NCI-H748 treated with DMSO at 0.1 percent for 48 hours (cell line): ENCODE measurements around the gene CSRP3.

ENCODE experiments used
- DNase-seq: peaks from one replicate; lab custom pipeline; 2025; lab: John Stamatoyannopoulos, UW

CSRP3 gene

GRCh38 chr11:19225581-19225980 is 23.8 kb upstream of the CSRP3 start:
- no peak for DNase-seq

- DNase-seq, result no peak
These were observed 23.3 kb upstream of the CSRP3 start for GRCh38 chr11:19225123-19225522.

- no peak for DNase-seq
These were observed 19.3 kb upstream of the CSRP3 start for GRCh38 chr11:19220903-19221724.

- DNase-seq, result no peak
These were observed 17.1 kb upstream of the CSRP3 start for GRCh38 chr11:19218786-19219460.

- DNase-seq, result no peak
These were observed 16.4 kb upstream of the CSRP3 start for GRCh38 chr11:19218216-19218615.

GRCh38 chr11:19216709-19217374 is 15.1 kb upstream of the CSRP3 start:
- DNase-seq, result no peak

GRCh38 chr11:19216021-19216420 is 14.2 kb upstream of the CSRP3 start:
- no peak for DNase-seq

GRCh38 chr11:19209617-19210370 is 8.0 kb upstream of the CSRP3 start:
- no peak for DNase-seq

GRCh38 chr11:19208959-19209546 is 7.3 kb upstream of the CSRP3 start:
- DNase-seq, result no peak

- DNase-seq, result no peak
These were observed 6.4 kb upstream of the CSRP3 start for GRCh38 chr11:19208181-19208580.

- no peak for DNase-seq
These were observed 3.1 kb upstream of the CSRP3 start for GRCh38 chr11:19204836-19205235.

GRCh38 chr11:19200410-19201201 is 1.2 kb downstream of the CSRP3 start:
- DNase-seq, result no peak

GRCh38 chr11:19199771-19200170 is 2.0 kb downstream of the CSRP3 start:
- DNase-seq, result no peak

- DNase-seq, result no peak
These were observed 2.7 kb downstream of the CSRP3 start for GRCh38 chr11:19199048-19199447.

- no peak for DNase-seq
These were observed 5.4 kb downstream of the CSRP3 start for GRCh38 chr11:19196432-19196831.

GRCh38 chr11:19194620-19195308 is 7.0 kb downstream of the CSRP3 start:
- no peak for DNase-seq

GRCh38 chr11:19193916-19194315 is 7.9 kb downstream of the CSRP3 start:
- DNase-seq, result no peak

- no peak for DNase-seq
These were observed 10.1 kb downstream of the CSRP3 start for GRCh38 chr11:19191530-19192169.

- DNase-seq, result peak; percentile 78
These were observed 13.9 kb downstream of the CSRP3 start for GRCh38 chr11:19187833-19188258.
